Activated CD4-positive, alpha-beta T cell treated with anti-CD3 and anti-CD28 coated beads, Interleukin-2, amount 50 U/mL, for 48 hours (primary cell): ENCODE measurements around the gene CDH4.
A peak's percentile ranks its signal among the peaks of the same experiment; 100 is the strongest.

Source experiments
- DNase-seq, 2 experiments: peaks; one replicate each; pipeline ENCODE4 v3.0.0-alpha.2; 2020

Gene CDH4

GRCh38 chr20:61882716-61883615, 630.9 kb downstream of the CDH4 start:
- DNase-seq: no peak

GRCh38 chr20:61883857-61884393, 631.9 kb downstream of the CDH4 start:
- no peak for DNase-seq

GRCh38 chr20:61884571-61885389, 632.7 kb downstream of the CDH4 start:
- DNase-seq: no peak

GRCh38 chr20:61885759-61886715, 634.0 kb downstream of the CDH4 start:
- no peak for DNase-seq

GRCh38 chr20:61886721-61887595, 634.9 kb downstream of the CDH4 start:
- peak; percentile 28 to 31 for DNase-seq

- DNase-seq: no peak
Observed at GRCh38 chr20:61887596-61888093, 635.6 kb downstream of the CDH4 start.

- DNase-seq: no peak
Observed at GRCh38 chr20:61888101-61888865, 636.2 kb downstream of the CDH4 start.

- DNase-seq: no peak
Observed at GRCh38 chr20:61889659-61890058, 637.6 kb downstream of the CDH4 start.

- DNase-seq: no peak
Observed at GRCh38 chr20:61890210-61890609, 638.1 kb downstream of the CDH4 start.

GRCh38 chr20:61891476-61891875, 639.4 kb downstream of the CDH4 start:
- no peak for DNase-seq

GRCh38 chr20:61891916-61892649, 640.0 kb downstream of the CDH4 start:
- no peak for DNase-seq

GRCh38 chr20:61895016-61895415, 643.0 kb downstream of the CDH4 start:
- DNase-seq: no peak

- no peak for DNase-seq
Observed at GRCh38 chr20:61895686-61896057, 643.6 kb downstream of the CDH4 start.

- DNase-seq: peak; percentile 15 to 24
Observed at GRCh38 chr20:61896058-61896961, 644.2 kb downstream of the CDH4 start.

GRCh38 chr20:61897401-61898295, 645.6 kb downstream of the CDH4 start:
- DNase-seq: no peak

GRCh38 chr20:61898405-61898804, 646.3 kb downstream of the CDH4 start:
- no peak for DNase-seq
